Measurements from ENCODE around the gene LYVE1. TPM values are rescaled to one million over a fixed set of nuclear protein-coding genes. Genes with fewer than 3 reads are reported as not detected.

Gene LYVE1
- total and polyA plus RNA-seq, 2 of the 13 experiments (the other 11 are each of a cell fraction or from before 2014, with no cell fraction given), result 1.2 to 1.4 TPM

GRCh38 chr11:10580623-10581022 lies 12.2 kb upstream of the LYVE1 start:
- CTCF ChIA-PET (ENCODE audit: low intra/inter-chr PET ratio, low total read pairs), result no interaction called here
- H3K27me3 ChIP-seq (ENCODE audit: control insufficient read depth in 1 of 2, insufficient read depth in 2 of 2, low read length in 2 of 2), result peaks cover 0 to 7% of the 10 kb centered on the region in 2 experiments; a peak in 1 of 5 replicates
- POLR2A ChIA-PET, result no interaction called here
- no peak overlapping the region for H3K9ac ChIP-seq (ENCODE audit: insufficient read depth, low read depth, low read length)
- in situ Hi-C loops (cut with HindIII; ENCODE audit: extremely low pct_ligation_motif_present, low pct_unique_long_range_greater_than_20kb), result no loop called here
- no peaks in the 10 kb centered on the region for H3K79me2 ChIP-seq (ENCODE audit: insufficient read depth, low read length)
- DNase-seq (ENCODE audit: low spot score), result no peak
- H3K27ac ChIP-seq (ENCODE audit: extremely low read length, insufficient read depth, low read length), result no peak overlapping the region
- no peak overlapping the region for H3K4me2 ChIP-seq (ENCODE audit: low read depth, low read length)
- no peak overlapping the region for H3K4me3 ChIP-seq (replicated peaks in 1 of 3; ENCODE audit: insufficient read depth in 1 of 3, low read depth in 2 of 3, low read length in 3 of 3)
- H4K20me1 ChIP-seq (ENCODE audit: insufficient read depth, low read length), result 0 out of 2 replicates have a peak, but pooled peaks cover 3% of the 10 kb centered on the region
- H2AFZ ChIP-seq (ENCODE audit: low read length), result no peak overlapping the region
- TF ChIP-seq AKNA (CRISPR knock-in tag; IDR thresholded peaks at IDR 0.05; ENCODE audit: borderline replicate concordance) (no peak), ZNF816 (CRISPR knock-in tag; IDR thresholded peaks at IDR 0.05; ENCODE audit: borderline replicate concordance) (no peak), KDM2A (CRISPR knock-in tag; IDR thresholded peaks at IDR 0.05; ENCODE audit: borderline replicate concordance, low read depth) (no peak), ZNF687 (CRISPR knock-in tag; IDR thresholded peaks at IDR 0.05) (no peak), ZNF33A (CRISPR knock-in tag; IDR thresholded peaks at IDR 0.05; ENCODE audit: borderline replicate concordance) (no peak)
- no peak for FAIRE-seq
- intact Hi-C loops (cut with micrococcal nuclease; ENCODE audit: unreplicated experiment), result no loop called here
- H3K4me1 ChIP-seq (ENCODE audit: insufficient read depth, low read length), result 0 out of 2 replicates have a peak, but pooled peaks cover 5% of the 10 kb centered on the region
- no peaks in the 10 kb centered on the region for H3K36me3 ChIP-seq (replicated peaks in 1 of 2; ENCODE audit: control insufficient read depth in 1 of 2, insufficient read depth in 2 of 2, low read length in 2 of 2)
- BruUV-seq (replicated peaks), result no TSS peak
- 20% methylated on average over 4 of the region's 4 CpGs for WGBS (ENCODE audit: low lambda C conversion rate)
- no peak for ATAC-seq
- no peaks in the 10 kb centered on the region for H3K9me3 ChIP-seq (ENCODE audit: low read length)

All from HepG2 (cell line).